ENCODE results near the gene KDM8. TPM values are rescaled to one million over a fixed set of nuclear protein-coding genes. Genes with fewer than 3 reads are reported as not detected.

Gene KDM8
- total and polyA plus RNA-seq, 9 of the 15 experiments (the other 6 are each of a cell fraction or from before 2014, with no cell fraction given), result 0.61 to 9.1 (median 5.4) TPM

GRCh38 chr16:27174007-27174406, 29.3 kb upstream of the KDM8 start (continued):
- TF ChIP-seq, protein P1, sequence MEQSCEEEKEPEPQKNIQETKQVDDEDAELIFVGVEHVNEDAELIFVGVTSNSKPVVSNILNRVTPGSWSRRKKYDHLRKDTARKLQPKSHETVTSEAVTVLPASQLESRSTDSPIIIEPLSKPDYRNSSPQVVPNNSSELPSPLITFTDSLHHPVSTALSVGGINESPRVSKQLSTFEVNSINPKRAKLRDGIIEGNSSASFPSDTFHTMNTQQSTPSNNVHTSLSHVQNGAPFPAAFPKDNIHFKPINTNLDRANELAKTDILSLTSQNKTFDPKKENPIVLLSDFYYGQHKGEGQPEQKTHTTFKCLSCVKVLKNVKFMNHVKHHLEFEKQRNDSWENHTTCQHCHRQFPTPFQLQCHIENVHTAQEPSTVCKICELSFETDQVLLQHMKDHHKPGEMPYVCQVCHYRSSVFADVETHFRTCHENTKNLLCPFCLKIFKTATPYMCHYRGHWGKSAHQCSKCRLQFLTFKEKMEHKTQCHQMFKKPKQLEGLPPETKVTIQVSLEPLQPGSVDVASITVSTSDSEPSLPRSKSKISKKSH (CRISPR knock-in tag; IDR thresholded peaks at IDR 0.05), result no peak
- TF ChIP-seq ZNF644 (tag; IDR thresholded peaks at IDR 0.05; ENCODE audit: low read depth), result no peak
- TF ChIP-seq MAFG (tag; conservative IDR thresholded peaks at IDR 0.05), result no peak
- no peak for TF ChIP-seq ELF4 (CRISPR knock-in tag; IDR thresholded peaks at IDR 0.05)
- no peak for TF ChIP-seq ETS1 (conservative IDR thresholded peaks at IDR 0.05; ENCODE audit: control insufficient read depth, low read depth, low read length)
- no peak for TF ChIP-seq TAF15 (IDR thresholded peaks at IDR 0.05; ENCODE audit: low read depth, low read length)
- no peak for TF ChIP-seq ZC3H4 (CRISPR knock-in tag; IDR thresholded peaks at IDR 0.05; ENCODE audit: borderline replicate concordance)
- TF ChIP-seq ZNF398 (CRISPR knock-in tag; IDR thresholded peaks at IDR 0.05), result no peak
- TF ChIP-seq, protein P2, sequence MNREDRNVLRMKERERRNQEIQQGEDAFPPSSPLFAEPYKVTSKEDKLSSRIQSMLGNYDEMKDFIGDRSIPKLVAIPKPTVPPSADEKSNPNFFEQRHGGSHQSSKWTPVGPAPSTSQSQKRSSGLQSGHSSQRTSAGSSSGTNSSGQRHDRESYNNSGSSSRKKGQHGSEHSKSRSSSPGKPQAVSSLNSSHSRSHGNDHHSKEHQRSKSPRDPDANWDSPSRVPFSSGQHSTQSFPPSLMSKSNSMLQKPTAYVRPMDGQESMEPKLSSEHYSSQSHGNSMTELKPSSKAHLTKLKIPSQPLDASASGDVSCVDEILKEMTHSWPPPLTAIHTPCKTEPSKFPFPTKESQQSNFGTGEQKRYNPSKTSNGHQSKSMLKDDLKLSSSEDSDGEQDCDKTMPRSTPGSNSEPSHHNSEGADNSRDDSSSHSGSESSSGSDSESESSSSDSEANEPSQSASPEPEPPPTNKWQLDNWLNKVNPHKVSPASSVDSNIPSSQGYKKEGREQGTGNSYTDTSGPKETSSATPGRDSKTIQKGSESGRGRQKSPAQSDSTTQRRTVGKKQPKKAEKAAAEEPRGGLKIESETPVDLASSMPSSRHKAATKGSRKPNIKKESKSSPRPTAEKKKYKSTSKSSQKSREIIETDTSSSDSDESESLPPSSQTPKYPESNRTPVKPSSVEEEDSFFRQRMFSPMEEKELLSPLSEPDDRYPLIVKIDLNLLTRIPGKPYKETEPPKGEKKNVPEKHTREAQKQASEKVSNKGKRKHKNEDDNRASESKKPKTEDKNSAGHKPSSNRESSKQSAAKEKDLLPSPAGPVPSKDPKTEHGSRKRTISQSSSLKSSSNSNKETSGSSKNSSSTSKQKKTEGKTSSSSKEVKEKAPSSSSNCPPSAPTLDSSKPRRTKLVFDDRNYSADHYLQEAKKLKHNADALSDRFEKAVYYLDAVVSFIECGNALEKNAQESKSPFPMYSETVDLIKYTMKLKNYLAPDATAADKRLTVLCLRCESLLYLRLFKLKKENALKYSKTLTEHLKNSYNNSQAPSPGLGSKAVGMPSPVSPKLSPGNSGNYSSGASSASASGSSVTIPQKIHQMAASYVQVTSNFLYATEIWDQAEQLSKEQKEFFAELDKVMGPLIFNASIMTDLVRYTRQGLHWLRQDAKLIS (CRISPR knock-in tag; IDR thresholded peaks at IDR 0.05), result no peak
- no peak for TF ChIP-seq NCOA4 (IDR thresholded peaks at IDR 0.05; ENCODE audit: partially characterized antibody)
- TF ChIP-seq, protein P3, sequence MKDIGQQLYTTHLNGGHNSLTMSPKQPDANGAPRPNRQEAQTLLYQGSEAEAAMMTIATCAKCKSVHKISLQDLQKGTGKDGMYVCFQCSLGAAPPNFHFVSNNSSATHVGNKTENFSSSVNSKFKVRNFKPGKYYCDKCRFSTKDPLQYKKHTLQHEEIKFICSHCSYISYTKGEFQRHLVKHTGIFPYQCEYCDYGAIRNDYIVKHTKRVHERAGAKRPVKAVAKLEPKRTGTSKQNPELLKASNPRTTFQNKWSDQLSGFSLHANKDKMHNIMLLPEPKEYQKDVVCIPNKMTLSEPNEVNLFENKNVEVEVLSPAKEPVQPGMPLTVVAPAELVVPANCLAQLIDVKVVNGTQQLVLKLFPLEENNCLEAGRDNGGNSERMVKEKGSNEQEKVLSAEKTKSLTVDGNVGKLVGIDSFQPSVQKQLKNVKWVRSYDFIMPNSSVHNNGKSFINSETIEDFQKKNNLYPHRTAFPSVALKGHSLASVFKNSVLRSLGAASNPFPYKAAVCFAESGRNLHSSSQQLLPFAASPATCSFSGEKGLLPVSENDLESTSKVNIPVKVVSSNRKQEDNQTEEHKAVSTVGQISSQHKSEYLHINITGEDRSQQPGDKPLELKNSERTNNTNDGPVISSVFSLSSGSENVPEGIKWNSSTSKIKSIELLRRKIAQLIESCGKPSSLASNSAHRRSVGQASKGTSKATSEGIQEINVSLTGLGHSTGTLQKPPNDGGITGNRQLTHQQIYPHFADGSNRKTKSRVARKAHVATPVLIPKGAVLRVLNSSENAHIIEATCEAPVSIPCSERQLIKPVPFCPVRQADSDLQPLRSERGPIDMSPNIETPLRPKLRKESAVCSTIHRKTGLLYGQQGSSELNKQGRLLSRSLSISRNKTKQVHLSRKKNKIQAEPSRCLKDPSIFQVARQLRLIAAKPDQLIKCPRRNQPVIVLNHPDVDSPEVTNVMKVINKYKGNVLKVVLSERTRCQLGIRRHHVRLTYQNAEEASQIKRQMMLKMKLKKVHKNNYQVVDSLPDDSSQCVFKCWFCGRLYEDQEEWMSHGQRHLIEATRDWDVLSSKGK (CRISPR knock-in tag; IDR thresholded peaks at IDR 0.05), result no peak
- no peak for TF ChIP-seq ZNF174 (CRISPR knock-in tag; IDR thresholded peaks at IDR 0.05)
- TF ChIP-seq TAF7 (tag; IDR thresholded peaks at IDR 0.05), result no peak
- TF ChIP-seq ZBTB26 (CRISPR knock-in tag; IDR thresholded peaks at IDR 0.05), result no peak
- no peak for TF ChIP-seq FIP1L1 (IDR thresholded peaks at IDR 0.05; ENCODE audit: low read depth, low read length, poor library complexity, severe bottlenecking)

Measured in K562 (cell line).